ENCODE results near the gene ASGR1.

- TF ChIP-seq CTCF (IDR thresholded peaks at IDR 0.05), result no peak
- TF ChIP-seq EZH2 (IDR thresholded peaks at IDR 0.05; ENCODE audit: borderline replicate concordance, insufficient read depth, low read depth, low read length, poor library complexity, severe bottlenecking), result no peak
These were observed 40.8 kb upstream of the ASGR1 start, which contains the start of the genes ACADVL and DLG4 for GRCh38 chr17:7219812-7220592.
